K562 (cell line): ENCODE data around the gene PAK1IP1. TPM values are rescaled to one million over a fixed set of nuclear protein-coding genes. Genes with fewer than 3 reads are reported as not detected.

Source experiments
- ARHGAP35 ChIP-seq: fragments of 450-650 bp; IDR thresholded peaks from 2 replicates; pipeline ENCODE4 v1.6.1; 2018; ENCODE audit not compliant: partially characterized antibody
- ARID2 ChIP-seq: fragments of 450-650 bp; IDR thresholded peaks from 2 replicates; pipeline ENCODE4 v1.6.1; 2017; ENCODE audit warnings: antibody characterized with exemption, mild to moderate bottlenecking
- ATF4 ChIP-seq: fragments of 450-650 bp; formaldehyde crosslinking; IDR thresholded peaks from 2 replicates; pipeline ENCODE4 v1.4.0; 2022; ENCODE audit warnings: mild to moderate bottlenecking, moderate library complexity
- E2F1 ChIP-seq: sonication (generic); formaldehyde crosslinking; IDR thresholded peaks from 2 replicates; pipeline ENCODE4 v1.8.1; 2023; ENCODE audit warnings: mild to moderate bottlenecking, missing genetic modification reagents, moderate library complexity
- HDAC6 ChIP-seq: IDR thresholded peaks from 2 replicates; pipeline ENCODE4 v1.6.1; 2012; ENCODE audit warnings: low read depth, mild to moderate bottlenecking, control low read depth, inconsistent platforms, low read length, moderate library complexity
- HMBOX1 ChIP-seq: sonication (generic); IDR thresholded peaks from 2 replicates; pipeline ENCODE4 v1.6.1; 2016
- NCOA4 ChIP-seq: fragments of 450-650 bp; IDR thresholded peaks from 2 replicates; pipeline ENCODE4 v1.6.1; 2018; ENCODE audit warnings: mild to moderate bottlenecking; ENCODE audit not compliant: partially characterized antibody
- NR2F6 ChIP-seq: fragments of 450-650 bp; formaldehyde crosslinking; IDR thresholded peaks from 2 replicates; pipeline ENCODE4 v1.4.0; 2020; ENCODE audit warnings: mild to moderate bottlenecking
- PATZ1 ChIP-seq: fragments of 250-450 bp; sonication (Bioruptor Pico); IDR thresholded peaks from 2 replicates; pipeline ENCODE4 v1.5.0; 2020; ENCODE audit warnings: mild to moderate bottlenecking, borderline replicate concordance
- POLR3A ChIP-seq: IDR thresholded peaks from 2 replicates; pipeline ENCODE4 v1.6.1; 2011; ENCODE audit warnings: borderline replicate concordance, mild to moderate bottlenecking, moderate library complexity; ENCODE audit not compliant: insufficient read length, insufficient read depth; ENCODE audit errors: extremely low read depth
- THRA ChIP-seq: fragments of 450-650 bp; IDR thresholded peaks from 2 replicates; pipeline ENCODE4 v1.6.1; 2017; ENCODE audit warnings: mild to moderate bottlenecking, moderate library complexity
- UBTF ChIP-seq, 2 experiments: IDR thresholded peaks; 2 replicates each; pipeline ENCODE4 v1.6.1; 2012; ENCODE audit warnings: improper control_type of control experiment in 2 of 2, low read depth in 2 of 2, low read length in 2 of 2, borderline replicate concordance in 1 of 2
- ZBTB17 ChIP-seq: fragments of 450-650 bp; formaldehyde crosslinking; IDR thresholded peaks from 2 replicates; pipeline ENCODE4 v1.4.0; 2020; ENCODE audit warnings: mild to moderate bottlenecking
- ZFP91 ChIP-seq: sonication (generic); formaldehyde crosslinking; IDR thresholded peaks from 2 replicates; pipeline ENCODE4 v1.8.0; 2022; ENCODE audit warnings: mild to moderate bottlenecking, missing genetic modification reagents
- ZNF197 ChIP-seq: fragments of 200-800 bp; sonication (Bioruptor generic); IDR thresholded peaks from 2 replicates; pipeline ENCODE4 v1.6.1; 2016; ENCODE audit warnings: low read depth, missing genetic modification characterization, missing compliant biosample characterization
- polyA plus RNA-seq, 8 experiments: library from polyadenylated mRNA; depleted of rRNA in 4 of 8; stranded (reverse) in 5 of 8; unstranded in 3 of 8; fragments of >200 nt; fragmentation: Nextera tagmentation in 2 of 8; fragmentation: Illumina TruSeq in 1 of 8; extraction: Ambion mirVana in 2 of 8; extraction: Trizol in 1 of 8; gene quantifications; 2 replicates each; pipeline versions ENCODE4 v1.2.1 to v1.2.3, GENCODE V29; 2011 to 2014; ENCODE audit warnings: inconsistent platforms in 1 of 8, missing spikeins in 1 of 8
- total RNA-seq, 7 experiments: library from RNA; depleted of rRNA in 6 of 7; stranded (reverse); fragments of >200 nt in 6 of 7; fragmentation: Illumina TruSeq in 2 of 7; extraction: Trizol in 2 of 7; gene quantifications; 2 replicates each; pipeline versions ENCODE4 v1.2.1 to v1.2.3, GENCODE V29; 2011 to 2021; ENCODE audit warnings: low replicate concordance in 1 of 7

PAK1IP1 gene
- total and polyA plus RNA-seq, 9 of the 15 experiments (the other 6 are each of a cell fraction or from before 2014, with no cell fraction given): 50.0 to 200 (median 87.0) TPM

- TF ChIP-seq ARHGAP35 (no peak), ZFP91 (CRISPR knock-in tag) (no peak), HMBOX1 (0 out of 2 replicates have a peak, but pooled peaks have one; percentile 36), UBTF (IDR thresholded peaks at IDR 0.05; ENCODE audit: borderline replicate concordance in 1 of 2, low read depth in 2 of 2, low read length in 2 of 2) (peak; percentile 61 to 74; a peak in 1 of 4 replicates), E2F1 (CRISPR knock-in tag) (peak; percentile 35; the same call in 1 of the 2 replicates), ARID2 (no peak), PATZ1 (CRISPR knock-in tag) (0 out of 2 replicates have a peak, but pooled peaks have one; percentile 43), ZBTB17 (CRISPR knock-in tag) (no peak; the same call in 1 of the 2 replicates), THRA (no peak), HDAC6 (no peak), ZNF197 (CRISPR knock-in tag) (peak; percentile 79), NCOA4 (no peak), POLR3A (no peak), ATF4 (CRISPR knock-in tag) (no peak), NR2F6 (no peak)
These were observed at the start of gene PAK1IP1, which contains the start of gene C6orf52 (continued) for GRCh38 chr6:10694302-10695085.
